ENCODE measurements around the gene NSF.

NSF gene

GRCh38 chr17:46780003-46780373 lies 189.5 kb downstream of the NSF start:
- Mint-ChIP-seq H3K27me3 (ENCODE audit: low read depth) (peaks cover 21% of the 10 kb centered on the region), H3K36me3 (ENCODE audit: low read depth) (no peaks in the 10 kb centered on the region), H3K9me3 (no peaks in the 10 kb centered on the region), H3K4me3 (no peak overlapping the region), H3K4me1 (peaks cover 9% of the 10 kb centered on the region), H3K27ac (no peak overlapping the region)
- TF ChIP-seq CTCF (IDR thresholded peaks at IDR 0.05; ENCODE audit: unreplicated experiment in 3 of 3), result no peak

GRCh38 chr17:46782250-46782953 lies 191.9 kb downstream of the NSF start:
- Mint-ChIP-seq H3K36me3 (ENCODE audit: low read depth) (no peaks in the 10 kb centered on the region), H3K27me3 (ENCODE audit: low read depth) (peaks cover 17% of the 10 kb centered on the region), H3K4me3 (no peak overlapping the region), H3K27ac (no peak overlapping the region), H3K4me1 (peaks cover 9% of the 10 kb centered on the region), H3K9me3 (no peaks in the 10 kb centered on the region)
- peak; percentile 45 to 49 (median 47) for TF ChIP-seq CTCF (IDR thresholded peaks at IDR 0.05; ENCODE audit: unreplicated experiment in 3 of 3)

GRCh38 chr17:46783031-46783593 lies 192.6 kb downstream of the NSF start:
- no peaks in the 10 kb centered on the region for H3K9me3 Mint-ChIP-seq
- H3K27me3 Mint-ChIP-seq (ENCODE audit: low read depth), result peaks cover 15% of the 10 kb centered on the region
- peaks cover 9% of the 10 kb centered on the region for H3K4me1 Mint-ChIP-seq
- TF ChIP-seq CTCF (IDR thresholded peaks at IDR 0.05; ENCODE audit: unreplicated experiment in 3 of 3), result no peak
- H3K27ac Mint-ChIP-seq, result no peak overlapping the region
- H3K4me3 Mint-ChIP-seq, result no peak overlapping the region
- no peaks in the 10 kb centered on the region for H3K36me3 Mint-ChIP-seq (ENCODE audit: low read depth)

GRCh38 chr17:46785696-46786095 lies 195.2 kb downstream of the NSF start:
- peaks cover 13% of the 10 kb centered on the region for H3K27me3 Mint-ChIP-seq (ENCODE audit: low read depth)
- peaks cover 11% of the 10 kb centered on the region for H3K4me1 Mint-ChIP-seq
- no peaks in the 10 kb centered on the region for H3K36me3 Mint-ChIP-seq (ENCODE audit: low read depth)
- no peak overlapping the region for H3K4me3 Mint-ChIP-seq
- H3K9me3 Mint-ChIP-seq, result no peaks in the 10 kb centered on the region
- H3K27ac Mint-ChIP-seq, result no peak overlapping the region
- no peak for TF ChIP-seq CTCF (IDR thresholded peaks at IDR 0.05; ENCODE audit: unreplicated experiment in 3 of 3)

GRCh38 chr17:46787478-46787877 lies 197.0 kb downstream of the NSF start:
- no peak overlapping the region for H3K4me3 Mint-ChIP-seq
- peaks cover 3% of the 10 kb centered on the region for H3K9me3 Mint-ChIP-seq
- H3K4me1 Mint-ChIP-seq, result peaks cover 15% of the 10 kb centered on the region

More at GRCh38 chr17:46787478-46787877, 197.0 kb downstream of the NSF start:
- no peaks in the 10 kb centered on the region for H3K36me3 Mint-ChIP-seq (ENCODE audit: low read depth)
- TF ChIP-seq CTCF (IDR thresholded peaks at IDR 0.05; ENCODE audit: unreplicated experiment in 3 of 3), result no peak
- no peak overlapping the region for H3K27ac Mint-ChIP-seq
- peaks cover 16% of the 10 kb centered on the region for H3K27me3 Mint-ChIP-seq (ENCODE audit: low read depth)
